Measurements from ENCODE around the gene MGAT5B.

DNA sequence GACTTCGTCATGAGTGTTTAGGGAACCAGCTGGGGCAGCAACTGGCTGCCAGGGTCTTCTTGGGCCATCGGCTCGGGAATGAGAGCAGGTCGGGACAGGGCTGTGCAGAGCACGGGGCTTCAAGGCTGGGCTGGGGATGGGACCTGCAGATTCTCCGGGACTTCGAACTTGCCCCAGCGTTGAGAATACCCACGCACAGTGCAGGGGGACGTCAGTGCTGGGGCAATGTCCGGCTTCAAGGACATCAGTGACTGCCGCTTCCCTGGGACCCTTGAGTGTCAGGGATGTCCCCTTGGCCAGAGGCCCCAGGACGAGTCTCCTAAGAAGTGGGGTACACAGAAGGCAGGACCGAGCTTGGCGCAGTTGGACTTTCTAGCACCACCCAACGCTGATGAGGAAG, 76.3 kb downstream of the MGAT5B start:
- TF ChIP-seq TAF1 (IDR thresholded peaks at IDR 0.05; ENCODE audit: borderline replicate concordance, insufficient read depth, low read length) (no peak), FOXP2 (optimal IDR thresholded peaks at IDR 0.05; ENCODE audit: borderline replicate concordance, extremely low read depth, extremely low read length, insufficient read depth) (no peak)
- TF ChIP-seq, protein P1, sequence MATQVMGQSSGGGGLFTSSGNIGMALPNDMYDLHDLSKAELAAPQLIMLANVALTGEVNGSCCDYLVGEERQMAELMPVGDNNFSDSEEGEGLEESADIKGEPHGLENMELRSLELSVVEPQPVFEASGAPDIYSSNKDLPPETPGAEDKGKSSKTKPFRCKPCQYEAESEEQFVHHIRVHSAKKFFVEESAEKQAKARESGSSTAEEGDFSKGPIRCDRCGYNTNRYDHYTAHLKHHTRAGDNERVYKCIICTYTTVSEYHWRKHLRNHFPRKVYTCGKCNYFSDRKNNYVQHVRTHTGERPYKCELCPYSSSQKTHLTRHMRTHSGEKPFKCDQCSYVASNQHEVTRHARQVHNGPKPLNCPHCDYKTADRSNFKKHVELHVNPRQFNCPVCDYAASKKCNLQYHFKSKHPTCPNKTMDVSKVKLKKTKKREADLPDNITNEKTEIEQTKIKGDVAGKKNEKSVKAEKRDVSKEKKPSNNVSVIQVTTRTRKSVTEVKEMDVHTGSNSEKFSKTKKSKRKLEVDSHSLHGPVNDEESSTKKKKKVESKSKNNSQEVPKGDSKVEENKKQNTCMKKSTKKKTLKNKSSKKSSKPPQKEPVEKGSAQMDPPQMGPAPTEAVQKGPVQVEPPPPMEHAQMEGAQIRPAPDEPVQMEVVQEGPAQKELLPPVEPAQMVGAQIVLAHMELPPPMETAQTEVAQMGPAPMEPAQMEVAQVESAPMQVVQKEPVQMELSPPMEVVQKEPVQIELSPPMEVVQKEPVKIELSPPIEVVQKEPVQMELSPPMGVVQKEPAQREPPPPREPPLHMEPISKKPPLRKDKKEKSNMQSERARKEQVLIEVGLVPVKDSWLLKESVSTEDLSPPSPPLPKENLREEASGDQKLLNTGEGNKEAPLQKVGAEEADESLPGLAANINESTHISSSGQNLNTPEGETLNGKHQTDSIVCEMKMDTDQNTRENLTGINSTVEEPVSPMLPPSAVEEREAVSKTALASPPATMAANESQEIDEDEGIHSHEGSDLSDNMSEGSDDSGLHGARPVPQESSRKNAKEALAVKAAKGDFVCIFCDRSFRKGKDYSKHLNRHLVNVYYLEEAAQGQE (IDR thresholded peaks at IDR 0.05; ENCODE audit: insufficient read depth in 1 of 2, low read depth in 2 of 2, low read length in 2 of 2) = no peak

Data from PFSK-1 (cell line).